HL-60/S4 treated with phorbol 12-myristate 13-acetate at 8.2 ng/mL for 4 days and 3 days (cell line): ENCODE results near the gene EID3.
"Not testable (repeated sequence)": the region's sequence is repeated elsewhere in the genome, so short reads cannot be mapped to it uniquely, and the experiment has no call there.

Experiments used
- in situ Hi-C: fragments of 300-500 bp; cut with MboI; formaldehyde crosslinking; loops from 2 replicates; pipeline ENCODE4 v1.15.0; 2022; ENCODE audit warnings: low sequenced_read_pairs

EID3 gene

GRCh38 chr12:104310751-104311633 lies 7.5 kb downstream of the EID3 start:
- in situ Hi-C loops, result no loop called here

DNA sequence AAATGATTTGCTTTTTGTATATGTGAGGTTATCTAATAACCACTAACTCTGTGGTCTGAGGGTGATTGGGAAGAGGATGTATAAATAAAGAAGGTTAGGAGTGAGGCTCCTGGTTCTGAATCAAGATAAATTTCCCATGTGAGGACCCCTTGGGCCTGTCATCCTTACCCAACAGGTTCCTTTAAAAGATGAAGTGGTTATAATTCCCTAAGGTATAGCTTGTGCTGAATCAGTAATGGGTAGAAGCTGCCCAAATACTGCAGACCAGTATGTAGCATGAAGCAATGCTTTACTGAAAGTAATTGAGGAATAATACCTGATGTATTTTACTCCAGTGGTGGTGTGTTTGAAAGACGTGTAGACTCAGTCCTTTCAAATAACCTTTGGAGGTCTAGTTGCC lies 8.7 kb downstream of the EID3 start:
- in situ Hi-C loops, result no loop called here

GRCh38 chr12:104312654-104313053 lies 9.1 kb downstream of the EID3 start:
- in situ Hi-C loops, result no loop called here

GRCh38 chr12:104313568-104314241 lies 10.2 kb downstream of the EID3 start:
- in situ Hi-C loops, result no loop called here

DNA sequence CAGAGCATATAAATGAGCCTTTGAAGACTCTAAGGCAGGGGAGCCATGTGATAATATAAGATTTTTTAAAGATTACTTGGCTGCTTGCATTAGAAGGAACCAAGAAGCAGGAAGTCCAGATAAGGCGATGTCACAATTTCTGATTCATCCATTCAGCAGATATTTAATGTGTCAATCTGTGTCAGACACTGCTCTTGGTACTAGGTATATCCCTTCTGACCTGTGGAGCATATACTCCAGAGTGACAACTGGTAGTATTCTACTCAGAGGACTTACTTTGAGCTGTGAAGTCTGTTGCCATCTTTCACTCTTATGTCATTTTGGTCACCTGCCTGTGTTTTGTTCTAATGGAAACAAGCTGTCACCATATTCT lies 10.7 kb downstream of the EID3 start:
- in situ Hi-C loops, result no loop called here

GRCh38 chr12:104315326-104316224 lies 12.0 kb downstream of the EID3 start:
- in situ Hi-C loops, result no loop called here

DNA sequence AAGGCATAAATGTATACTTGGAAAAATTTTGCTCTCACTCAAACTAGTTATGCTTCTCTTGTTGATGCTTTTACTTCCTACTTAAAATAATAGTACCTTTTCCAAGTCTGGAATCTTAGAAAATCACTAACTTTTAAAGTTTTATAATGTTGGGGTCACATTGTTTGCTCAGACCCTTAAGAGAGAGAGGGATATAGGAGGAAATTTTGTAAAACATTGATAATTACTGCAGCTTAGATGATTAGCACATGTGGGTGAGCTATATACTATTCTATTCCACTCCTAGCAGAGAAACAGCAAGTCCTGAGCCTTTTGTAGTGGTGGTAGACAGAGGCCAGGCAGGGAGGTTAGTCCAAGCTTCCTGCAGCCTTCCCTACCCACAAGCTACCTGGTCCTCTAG lies 13.4 kb downstream of the EID3 start:
- in situ Hi-C loops, result no loop called here

DNA sequence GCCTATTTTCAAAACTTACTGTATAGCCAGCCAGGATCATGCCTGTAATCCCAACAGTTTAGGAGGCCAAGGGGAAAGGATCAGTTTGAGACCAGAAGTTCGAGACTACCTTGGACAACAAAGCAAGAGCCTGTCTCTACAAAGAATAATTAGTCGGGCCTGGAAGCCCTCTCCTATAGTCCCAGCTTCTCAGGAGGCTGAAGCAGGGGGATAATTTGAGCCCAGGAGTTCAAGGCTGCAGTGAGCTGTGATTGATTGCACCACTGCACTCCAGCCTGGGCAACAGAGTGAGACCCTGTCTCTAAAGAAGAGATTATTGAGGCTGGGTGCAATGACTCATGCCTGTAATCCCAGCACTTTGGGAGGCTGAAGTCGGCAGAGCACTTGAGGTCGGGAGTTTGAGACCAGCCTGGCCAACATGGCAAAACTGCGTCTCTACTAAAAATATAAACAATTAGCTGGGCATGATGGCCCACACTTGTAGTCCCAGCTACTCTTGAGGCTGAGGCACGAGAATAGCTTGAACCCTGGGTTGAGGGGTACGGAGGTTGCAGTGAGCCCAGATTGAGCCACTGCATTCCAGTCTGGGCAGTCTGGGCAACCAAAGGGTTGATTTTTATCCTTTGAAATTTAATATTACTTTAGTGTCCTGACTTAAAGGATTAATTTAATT lies 14.1 kb downstream of the EID3 start:
- in situ Hi-C loops, result no loop called here

GRCh38 chr12:104319028-104319427 lies 15.5 kb downstream of the EID3 start:
- in situ Hi-C loops, result no loop called here

GRCh38 chr12:104319918-104320626 lies 16.5 kb downstream of the EID3 start:
- in situ Hi-C loops, result no loop called here

DNA sequence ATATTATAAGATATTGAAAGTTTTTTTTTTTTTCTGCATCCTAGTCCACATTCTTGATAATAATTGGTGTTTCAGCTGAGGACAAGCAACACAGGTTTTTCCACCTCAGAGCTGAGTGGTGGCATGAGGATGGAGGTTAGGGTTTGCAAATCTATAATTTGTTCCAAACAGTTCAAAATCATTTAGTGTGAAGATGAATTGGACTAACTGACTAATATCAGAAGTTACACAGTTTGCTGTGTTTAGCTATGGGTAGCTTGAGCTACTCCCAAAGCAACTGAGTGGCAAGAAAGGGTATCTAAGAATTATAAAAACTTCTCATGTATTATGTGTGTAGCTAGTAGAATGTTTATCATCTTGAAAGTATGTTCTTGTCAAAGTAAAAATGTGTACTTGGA lies 17.1 kb downstream of the EID3 start:
- in situ Hi-C loops, result no loop called here

DNA sequence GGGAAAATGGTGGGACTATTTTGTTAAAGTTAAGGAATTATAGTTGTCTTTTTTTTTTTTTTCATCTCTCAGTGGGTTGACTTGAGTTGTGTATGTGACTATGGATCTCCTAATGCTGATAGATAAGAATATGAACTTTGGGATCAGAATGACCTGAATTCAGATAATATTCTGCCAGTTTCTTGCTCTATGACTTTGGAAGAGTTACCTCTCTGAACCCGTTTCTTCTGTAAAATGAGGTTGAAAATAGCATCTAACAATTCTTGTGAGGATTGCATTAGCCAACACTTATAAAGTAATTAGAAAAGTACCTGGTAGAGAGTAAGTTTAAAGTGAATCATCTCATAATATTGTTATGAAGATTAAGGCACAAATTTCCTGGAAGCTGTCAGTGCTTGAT lies 18.4 kb downstream of the EID3 start:
- in situ Hi-C loops, result no loop called here

- in situ Hi-C loops, result not testable (repeated sequence)
These were observed 19.0 kb downstream of the EID3 start for GRCh38 chr12:104322533-104322932.

DNA sequence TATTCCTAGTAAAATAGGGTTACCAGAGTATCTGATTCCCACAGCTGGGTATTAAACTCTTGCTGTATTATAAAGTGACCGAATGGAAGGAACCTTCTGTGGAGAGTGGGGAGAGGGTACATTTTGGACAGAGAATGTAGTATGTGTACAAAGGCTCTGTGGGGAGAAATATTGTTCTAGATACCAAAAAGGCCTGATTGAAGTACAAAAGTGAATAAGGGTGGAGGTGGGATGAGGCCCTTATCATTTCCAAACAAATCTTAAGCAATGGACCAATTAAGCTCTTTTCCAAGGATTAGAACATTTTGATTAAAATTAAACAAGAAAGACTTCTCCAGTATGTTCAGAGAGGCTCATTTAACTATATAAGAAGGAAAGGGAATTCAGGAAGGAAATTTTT lies 20.4 kb downstream of the EID3 start:
- in situ Hi-C loops, result no loop called here

- in situ Hi-C loops, result not testable (repeated sequence)
These were observed 24.7 kb downstream of the EID3 start for GRCh38 chr12:104328278-104328677.

DNA sequence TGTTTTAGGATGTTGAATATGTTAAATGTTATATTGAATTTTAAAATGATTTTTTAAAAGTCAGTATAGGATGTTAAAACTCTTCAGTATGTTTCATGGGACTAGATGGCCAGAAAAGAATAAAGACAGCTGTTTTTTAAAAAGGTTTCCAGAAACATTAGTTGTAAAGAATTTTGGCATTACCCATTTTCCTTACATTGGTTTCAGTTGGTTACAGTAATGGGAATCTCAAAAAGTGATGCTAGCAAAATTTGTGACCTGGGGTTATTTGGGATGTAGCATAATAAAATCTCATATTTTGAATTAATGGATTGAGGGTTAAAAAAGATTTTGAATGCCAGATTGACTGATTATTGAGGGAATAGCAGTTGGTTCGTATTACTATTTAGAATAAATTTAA lies 25.3 kb downstream of the EID3 start:
- in situ Hi-C loops, result no loop called here

DNA sequence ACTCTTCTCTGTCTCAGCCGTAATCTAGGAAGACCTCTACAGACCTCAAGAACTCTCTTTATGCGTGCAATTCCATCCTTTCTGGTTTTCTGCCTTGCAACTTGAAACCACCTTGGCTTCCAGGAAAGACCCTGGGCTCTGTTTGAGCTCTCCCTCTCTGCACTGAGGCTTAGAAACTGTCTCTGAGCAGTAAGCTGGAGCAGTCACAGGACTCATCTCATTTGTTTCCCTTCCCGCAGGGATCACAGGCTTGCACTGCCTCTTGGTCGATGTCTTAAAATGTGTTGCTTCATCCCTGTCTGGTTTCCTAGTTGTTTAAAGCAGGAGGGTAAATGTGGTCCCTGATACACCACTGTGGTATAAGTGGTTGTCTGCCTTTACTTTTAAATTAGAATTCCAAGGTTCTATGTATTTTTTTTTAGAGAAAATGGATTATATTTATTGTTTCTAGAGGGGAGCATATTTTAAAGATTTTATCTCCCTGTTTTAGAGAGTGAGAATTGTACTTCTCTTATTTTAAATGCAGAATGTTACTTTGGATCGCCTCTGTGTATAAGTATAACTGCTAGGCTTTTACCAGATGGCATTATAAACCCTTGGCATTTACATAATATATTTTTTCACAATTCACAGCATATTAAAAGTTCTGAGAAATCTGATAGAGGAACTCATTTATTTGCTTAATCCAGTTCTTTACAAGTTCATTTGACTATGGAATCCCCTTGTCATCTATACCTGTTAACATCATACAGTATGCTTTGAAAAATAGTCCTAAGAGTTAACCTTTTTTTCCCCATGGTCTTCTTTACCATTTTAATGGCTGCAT lies 26.4 kb downstream of the EID3 start:
- in situ Hi-C loops, result no loop called here

DNA sequence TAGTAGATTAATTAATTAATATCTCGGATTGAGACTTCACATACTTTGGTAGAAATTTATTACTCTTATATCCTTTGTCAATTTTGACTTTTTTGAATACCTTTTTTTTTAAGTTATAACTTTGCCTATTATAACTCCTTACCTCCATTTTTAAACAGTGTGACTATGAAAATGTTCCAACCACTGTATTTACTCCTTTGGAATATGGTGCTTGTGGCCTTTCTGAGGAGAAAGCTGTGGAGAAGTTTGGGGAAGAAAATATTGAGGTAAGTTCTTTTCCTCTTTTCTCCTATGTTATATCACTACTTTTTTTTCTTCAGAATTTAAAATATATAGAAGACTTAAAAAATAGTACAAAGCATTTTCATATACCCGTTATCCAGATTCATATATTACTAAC lies 27.8 kb downstream of the EID3 start:
- in situ Hi-C loops, result no loop called here

DNA sequence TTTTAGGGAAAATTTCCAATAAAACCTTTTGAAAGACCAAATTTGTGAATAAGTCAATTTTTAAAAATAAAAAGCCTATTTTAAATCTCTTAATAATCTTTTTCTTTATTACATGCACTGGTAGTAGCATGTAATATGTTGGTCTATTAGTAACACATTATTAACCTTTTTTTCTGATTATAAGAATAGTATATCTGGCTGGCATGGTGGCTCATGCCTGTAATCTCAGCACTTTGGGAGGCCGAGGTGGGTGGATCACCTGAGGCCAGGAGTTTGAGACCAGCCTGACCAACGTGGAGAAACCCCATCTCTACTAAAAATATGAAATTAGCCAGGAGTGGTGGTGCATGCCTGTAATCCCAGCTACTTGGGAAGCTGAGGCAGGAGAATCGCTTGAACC lies 28.7 kb downstream of the EID3 start:
- in situ Hi-C loops, result not testable (repeated sequence)
